ENCODE data around the gene NEGR1. TPM values are rescaled to one million over a fixed set of nuclear protein-coding genes. Genes with fewer than 3 reads are reported as not detected.

The NEGR1 gene
- total RNA-seq, 1 donor from 2014 or later = 11.0 TPM

GRCh38 chr1:72062584-72062983 is 219.8 kb downstream of the NEGR1 start:
- no peaks in the 10 kb centered on the region for H3K9me3 ChIP-seq (ENCODE audit: control insufficient read depth in 3 of 3, low read length in 3 of 3)
- no peaks in the 10 kb centered on the region for H3K27me3 ChIP-seq (ENCODE audit: control insufficient read depth in 3 of 3, insufficient read depth in 3 of 3, low read length in 3 of 3)
- H3K27ac ChIP-seq (ENCODE audit: low read depth, low read length) = no peak overlapping the region
- no peaks in the 10 kb centered on the region for H3K36me3 ChIP-seq (ENCODE audit: control insufficient read depth in 3 of 3, insufficient read depth in 3 of 3, low read length in 3 of 3)
- H3K4me1 ChIP-seq (ENCODE audit: control insufficient read depth in 3 of 3, insufficient read depth in 3 of 3, low read length in 3 of 3) = no peaks in the 10 kb centered on the region
- H3K9ac ChIP-seq (ENCODE audit: low read depth in 1 of 3, low read length in 3 of 3) = no peak overlapping the region
- no peak overlapping the region for H3K4me3 ChIP-seq (ENCODE audit: low read length in 3 of 3)

- Histone ChIP-seq H3K4me3 (ENCODE audit: low read length in 3 of 3) (no peak overlapping the region), H3K9ac (ENCODE audit: low read depth in 1 of 3, low read length in 3 of 3) (no peak overlapping the region), H3K27ac (ENCODE audit: low read depth, low read length) (no peak overlapping the region), H3K4me1 (ENCODE audit: control insufficient read depth in 3 of 3, insufficient read depth in 3 of 3, low read length in 3 of 3) (no peaks in the 10 kb centered on the region), H3K9me3 (ENCODE audit: control insufficient read depth in 3 of 3, low read length in 3 of 3) (no peaks in the 10 kb centered on the region), H3K27me3 (ENCODE audit: control insufficient read depth in 3 of 3, insufficient read depth in 3 of 3, low read length in 3 of 3) (no peaks in the 10 kb centered on the region), H3K36me3 (ENCODE audit: control insufficient read depth in 3 of 3, insufficient read depth in 3 of 3, low read length in 3 of 3) (no peaks in the 10 kb centered on the region)
These were observed 221.7 kb downstream of the NEGR1 start for GRCh38 chr1:72060466-72061245.

GRCh38 chr1:72056516-72056915 is 225.8 kb downstream of the NEGR1 start:
- Histone ChIP-seq H3K4me3 (ENCODE audit: low read length in 3 of 3) (no peak overlapping the region), H3K9ac (ENCODE audit: low read depth in 1 of 3, low read length in 3 of 3) (no peak overlapping the region), H3K4me1 (ENCODE audit: control insufficient read depth in 3 of 3, insufficient read depth in 3 of 3, low read length in 3 of 3) (no peaks in the 10 kb centered on the region), H3K27me3 (ENCODE audit: control insufficient read depth in 3 of 3, insufficient read depth in 3 of 3, low read length in 3 of 3) (no peaks in the 10 kb centered on the region), H3K9me3 (ENCODE audit: control insufficient read depth in 3 of 3, low read length in 3 of 3) (no peaks in the 10 kb centered on the region), H3K27ac (ENCODE audit: low read depth, low read length) (no peak overlapping the region), H3K36me3 (ENCODE audit: control insufficient read depth in 3 of 3, insufficient read depth in 3 of 3, low read length in 3 of 3) (no peaks in the 10 kb centered on the region)

GRCh38 chr1:72051538-72051937 is 230.8 kb downstream of the NEGR1 start:
- no peak overlapping the region for H3K4me3 ChIP-seq (ENCODE audit: low read length in 3 of 3)
- no peaks in the 10 kb centered on the region for H3K27me3 ChIP-seq (ENCODE audit: control insufficient read depth in 3 of 3, insufficient read depth in 3 of 3, low read length in 3 of 3)
- H3K9me3 ChIP-seq (ENCODE audit: control insufficient read depth in 3 of 3, low read length in 3 of 3) = no peaks in the 10 kb centered on the region
- no peak overlapping the region for H3K9ac ChIP-seq (ENCODE audit: low read depth in 1 of 3, low read length in 3 of 3)
- H3K4me1 ChIP-seq (ENCODE audit: control insufficient read depth in 3 of 3, insufficient read depth in 3 of 3, low read length in 3 of 3) = no peaks in the 10 kb centered on the region
- H3K27ac ChIP-seq (ENCODE audit: low read depth, low read length) = no peak overlapping the region
- H3K36me3 ChIP-seq (ENCODE audit: control insufficient read depth in 3 of 3, insufficient read depth in 3 of 3, low read length in 3 of 3) = no peaks in the 10 kb centered on the region

- Histone ChIP-seq H3K4me1 (ENCODE audit: control insufficient read depth in 3 of 3, insufficient read depth in 3 of 3, low read length in 3 of 3) (no peaks in the 10 kb centered on the region), H3K27me3 (ENCODE audit: control insufficient read depth in 3 of 3, insufficient read depth in 3 of 3, low read length in 3 of 3) (no peaks in the 10 kb centered on the region), H3K4me3 (ENCODE audit: low read length in 3 of 3) (no peak overlapping the region), H3K36me3 (ENCODE audit: control insufficient read depth in 3 of 3, insufficient read depth in 3 of 3, low read length in 3 of 3) (no peaks in the 10 kb centered on the region), H3K9ac (ENCODE audit: low read depth in 1 of 3, low read length in 3 of 3) (no peak overlapping the region), H3K27ac (ENCODE audit: low read depth, low read length) (no peak overlapping the region), H3K9me3 (ENCODE audit: control insufficient read depth in 3 of 3, low read length in 3 of 3) (no peaks in the 10 kb centered on the region)
These were observed 231.8 kb downstream of the NEGR1 start for GRCh38 chr1:72050551-72050950.

GRCh38 chr1:72037745-72038343 is 244.5 kb downstream of the NEGR1 start:
- Histone ChIP-seq H3K4me1 (ENCODE audit: control insufficient read depth in 3 of 3, insufficient read depth in 3 of 3, low read length in 3 of 3) (no peaks in the 10 kb centered on the region), H3K4me3 (ENCODE audit: low read length in 3 of 3) (no peak overlapping the region), H3K9me3 (ENCODE audit: control insufficient read depth in 3 of 3, low read length in 3 of 3) (no peaks in the 10 kb centered on the region), H3K9ac (ENCODE audit: low read depth in 1 of 3, low read length in 3 of 3) (no peak overlapping the region), H3K27me3 (ENCODE audit: control insufficient read depth in 3 of 3, insufficient read depth in 3 of 3, low read length in 3 of 3) (no peaks in the 10 kb centered on the region), H3K27ac (ENCODE audit: low read depth, low read length) (no peak overlapping the region), H3K36me3 (ENCODE audit: control insufficient read depth in 3 of 3, insufficient read depth in 3 of 3, low read length in 3 of 3) (no peaks in the 10 kb centered on the region)

- no peaks in the 10 kb centered on the region for H3K9me3 ChIP-seq (ENCODE audit: control insufficient read depth in 3 of 3, low read length in 3 of 3)
- no peak overlapping the region for H3K4me3 ChIP-seq (ENCODE audit: low read length in 3 of 3)
- H3K36me3 ChIP-seq (ENCODE audit: control insufficient read depth in 3 of 3, insufficient read depth in 3 of 3, low read length in 3 of 3) = no peaks in the 10 kb centered on the region
- H3K9ac ChIP-seq (ENCODE audit: low read depth in 1 of 3, low read length in 3 of 3) = no peak overlapping the region
- no peaks in the 10 kb centered on the region for H3K4me1 ChIP-seq (ENCODE audit: control insufficient read depth in 3 of 3, insufficient read depth in 3 of 3, low read length in 3 of 3)
- H3K27ac ChIP-seq (ENCODE audit: low read depth, low read length) = no peak overlapping the region
- H3K27me3 ChIP-seq (ENCODE audit: control insufficient read depth in 3 of 3, insufficient read depth in 3 of 3, low read length in 3 of 3) = no peaks in the 10 kb centered on the region
These were observed 247.5 kb downstream of the NEGR1 start for GRCh38 chr1:72034827-72035226.

- H3K36me3 ChIP-seq (ENCODE audit: control insufficient read depth in 3 of 3, insufficient read depth in 3 of 3, low read length in 3 of 3) = no peaks in the 10 kb centered on the region
- H3K9me3 ChIP-seq (ENCODE audit: control insufficient read depth in 3 of 3, low read length in 3 of 3) = no peaks in the 10 kb centered on the region
These were observed 259.0 kb downstream of the NEGR1 start for GRCh38 chr1:72023063-72023930.

GRCh38 chr1:72018562-72018961 is 263.8 kb downstream of the NEGR1 start:
- H3K4me3 ChIP-seq (ENCODE audit: low read length in 3 of 3) = no peak overlapping the region
- H3K27ac ChIP-seq (ENCODE audit: low read depth, low read length) = no peak overlapping the region
- H3K4me1 ChIP-seq (ENCODE audit: control insufficient read depth in 3 of 3, insufficient read depth in 3 of 3, low read length in 3 of 3) = no peaks in the 10 kb centered on the region
- no peak overlapping the region for H3K9ac ChIP-seq (ENCODE audit: low read depth in 1 of 3, low read length in 3 of 3)
- H3K27me3 ChIP-seq (ENCODE audit: control insufficient read depth in 3 of 3, insufficient read depth in 3 of 3, low read length in 3 of 3) = no peaks in the 10 kb centered on the region
- no peaks in the 10 kb centered on the region for H3K9me3 ChIP-seq (ENCODE audit: control insufficient read depth in 3 of 3, low read length in 3 of 3)
- no peaks in the 10 kb centered on the region for H3K36me3 ChIP-seq (ENCODE audit: control insufficient read depth in 3 of 3, insufficient read depth in 3 of 3, low read length in 3 of 3)

More at GRCh38 chr1:72023063-72023930, 259.0 kb downstream of the NEGR1 start:
- no peaks in the 10 kb centered on the region for H3K27me3 ChIP-seq (ENCODE audit: control insufficient read depth in 3 of 3, insufficient read depth in 3 of 3, low read length in 3 of 3)
- H3K4me3 ChIP-seq (ENCODE audit: low read length in 3 of 3) = no peak overlapping the region
- H3K4me1 ChIP-seq (ENCODE audit: control insufficient read depth in 3 of 3, insufficient read depth in 3 of 3, low read length in 3 of 3) = no peaks in the 10 kb centered on the region
- H3K27ac ChIP-seq (ENCODE audit: low read depth, low read length) = no peak overlapping the region
- H3K9ac ChIP-seq (ENCODE audit: low read depth in 1 of 3, low read length in 3 of 3) = no peak overlapping the region

- no peaks in the 10 kb centered on the region for H3K36me3 ChIP-seq (ENCODE audit: control insufficient read depth in 3 of 3, insufficient read depth in 3 of 3, low read length in 3 of 3)
- H3K27me3 ChIP-seq (ENCODE audit: control insufficient read depth in 3 of 3, insufficient read depth in 3 of 3, low read length in 3 of 3) = no peaks in the 10 kb centered on the region
- no peak overlapping the region for H3K27ac ChIP-seq (ENCODE audit: low read depth, low read length)
- H3K4me1 ChIP-seq (ENCODE audit: control insufficient read depth in 3 of 3, insufficient read depth in 3 of 3, low read length in 3 of 3) = no peaks in the 10 kb centered on the region
- no peaks in the 10 kb centered on the region for H3K9me3 ChIP-seq (ENCODE audit: control insufficient read depth in 3 of 3, low read length in 3 of 3)
- H3K9ac ChIP-seq (ENCODE audit: low read depth in 1 of 3, low read length in 3 of 3) = no peak overlapping the region
- H3K4me3 ChIP-seq (ENCODE audit: low read length in 3 of 3) = no peak overlapping the region
These were observed 267.3 kb downstream of the NEGR1 start for GRCh38 chr1:72015006-72015405.

Measured in skeletal muscle tissue (tissue), 4 donors.